GM15510 (cell line): ENCODE data around the gene LIMK2.

Source experiments
- POLR2A ChIP-seq: IDR thresholded peaks from 3 replicates; pipeline ENCODE4 v1.6.1; 2011; ENCODE audit warnings: borderline replicate concordance; ENCODE audit not compliant: insufficient read length; ENCODE audit errors: extremely low read depth

LIMK2 gene

DNA sequence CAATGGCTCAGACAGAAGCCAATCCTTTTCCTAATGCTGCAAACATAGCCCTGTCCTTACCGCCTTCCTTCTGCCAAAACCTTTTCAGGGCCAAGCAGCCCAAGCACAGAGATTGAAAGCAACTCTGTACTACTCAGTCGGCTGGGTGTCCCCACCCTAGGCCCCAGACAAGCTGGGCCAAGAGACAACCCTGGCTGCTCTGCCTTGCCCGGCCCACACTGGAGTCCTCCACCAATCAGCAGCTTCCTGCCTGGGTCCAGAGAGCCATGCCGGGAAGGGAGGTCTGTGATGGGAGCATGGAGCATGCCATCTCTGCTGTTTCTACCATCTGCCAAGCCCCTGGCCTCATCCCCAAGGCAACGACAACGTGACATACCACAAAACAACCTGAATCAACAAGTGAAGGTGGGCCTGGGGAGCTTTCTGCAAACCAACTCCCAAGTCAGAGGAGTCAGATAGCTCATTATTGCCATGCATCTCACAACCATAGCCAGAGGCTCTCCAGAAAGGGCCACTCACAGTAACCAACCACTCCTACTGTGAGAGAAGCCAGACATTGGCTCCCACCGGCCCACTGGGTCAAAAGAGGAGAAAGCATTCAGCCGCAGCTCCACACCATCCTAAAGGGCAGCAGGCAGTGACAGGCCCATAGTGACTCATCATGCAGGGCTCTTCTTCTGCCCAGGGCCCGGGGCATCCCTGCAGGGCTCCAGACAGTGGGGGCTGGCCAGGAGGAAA lies 115.9 kb downstream of the LIMK2 start:
- TF ChIP-seq POLR2A, result no peak

DNA sequence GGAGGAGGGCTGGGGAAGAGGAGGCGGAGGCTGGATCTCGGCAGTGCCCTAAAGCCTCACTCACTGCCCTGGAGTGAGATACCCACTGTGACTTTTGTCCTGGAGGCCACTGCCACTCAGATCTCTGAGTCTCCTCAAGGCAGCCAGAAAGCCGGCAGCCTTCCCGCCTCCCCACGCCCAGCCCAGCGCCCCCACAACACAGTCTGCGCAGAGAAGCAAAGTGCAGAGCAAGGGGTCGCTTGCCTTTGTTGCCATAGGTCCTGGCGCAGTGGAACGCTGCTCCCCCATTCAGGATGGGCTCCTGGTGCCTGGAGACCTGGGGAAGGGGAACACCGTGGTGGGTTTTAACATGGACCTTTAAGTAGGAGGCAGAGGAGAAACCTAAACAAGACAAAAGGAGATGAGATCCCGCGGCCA lies 116.5 kb downstream of the LIMK2 start:
- TF ChIP-seq POLR2A, result no peak

- TF ChIP-seq POLR2A, result no peak
These were observed 116.9 kb downstream of the LIMK2 start for GRCh38 chr22:31329029-31329428.
